Measurements from ENCODE around the gene MOB1A.
"Not testable (repeated sequence)": the region's sequence is repeated elsewhere in the genome, so short reads cannot be mapped to it uniquely, and the experiment has no call there.

Gene MOB1A

DNA sequence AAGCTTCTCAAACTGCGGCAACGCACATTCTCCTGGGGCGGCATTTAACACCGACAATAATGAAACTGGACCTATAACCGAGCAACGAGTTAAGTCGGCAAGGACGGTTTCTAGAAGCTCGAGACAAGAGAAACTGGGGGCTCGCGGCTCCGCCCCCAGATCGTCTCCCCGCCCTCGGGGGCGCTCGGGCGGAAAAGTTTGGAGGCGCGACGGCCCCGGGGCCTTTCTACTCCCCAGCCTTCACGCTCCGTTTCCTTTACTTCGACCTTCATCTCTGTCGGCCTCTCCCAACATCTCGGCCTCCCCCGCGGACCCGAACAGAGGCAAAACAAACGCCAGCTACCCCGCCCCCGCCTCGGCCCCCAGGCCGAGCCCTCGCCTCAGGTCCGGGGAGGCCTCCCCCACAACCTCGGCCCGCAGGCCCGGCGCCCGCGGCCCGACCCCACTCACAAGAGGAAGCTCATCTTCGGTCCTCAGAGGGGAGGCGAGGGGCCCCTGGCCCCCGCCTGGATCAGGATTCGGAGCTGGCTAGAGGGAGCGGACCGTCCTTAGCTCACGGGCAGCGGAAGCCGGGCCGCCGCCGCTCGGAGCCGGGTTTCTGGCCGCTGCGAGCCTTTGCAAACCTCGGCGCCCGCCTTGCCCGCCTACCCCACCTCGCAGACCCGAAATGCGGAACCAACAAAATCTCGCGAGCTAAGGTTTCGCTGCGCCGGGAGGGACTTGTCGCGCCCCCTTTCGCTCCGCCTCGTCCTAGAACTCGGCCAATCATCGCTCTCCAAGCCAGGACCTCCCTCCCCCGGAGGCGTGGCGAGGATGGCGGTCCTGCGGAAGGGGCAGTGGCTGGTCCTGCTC, at the start of gene MOB1A:
MOB1A (minus strand) TSS at position 669 of the 852 bp plus-strand sequence; CDS start at position 464, 205 bp downstream.
- DNase-seq, result peak; percentile 96

DNA sequence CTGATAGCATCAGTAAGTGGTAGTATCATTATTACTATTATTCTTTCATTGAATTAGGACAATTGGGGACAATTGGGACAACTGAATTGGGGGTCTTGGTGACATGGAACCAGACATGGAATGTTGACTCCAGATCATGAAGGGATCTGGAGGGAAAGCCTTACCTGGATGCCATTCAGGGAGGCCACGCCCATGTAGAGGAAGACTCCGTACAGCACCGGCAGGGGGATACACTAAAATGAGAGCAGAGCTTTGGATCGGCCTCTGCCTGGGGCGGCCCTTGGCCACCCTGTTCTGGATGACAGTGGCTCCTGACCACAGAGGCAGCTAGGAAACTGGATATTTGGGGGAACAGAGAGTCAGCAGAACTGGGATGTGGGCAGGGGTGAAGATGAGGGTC, 49.0 kb upstream of the MOB1A start:
- DNase-seq, result no peak

DNA sequence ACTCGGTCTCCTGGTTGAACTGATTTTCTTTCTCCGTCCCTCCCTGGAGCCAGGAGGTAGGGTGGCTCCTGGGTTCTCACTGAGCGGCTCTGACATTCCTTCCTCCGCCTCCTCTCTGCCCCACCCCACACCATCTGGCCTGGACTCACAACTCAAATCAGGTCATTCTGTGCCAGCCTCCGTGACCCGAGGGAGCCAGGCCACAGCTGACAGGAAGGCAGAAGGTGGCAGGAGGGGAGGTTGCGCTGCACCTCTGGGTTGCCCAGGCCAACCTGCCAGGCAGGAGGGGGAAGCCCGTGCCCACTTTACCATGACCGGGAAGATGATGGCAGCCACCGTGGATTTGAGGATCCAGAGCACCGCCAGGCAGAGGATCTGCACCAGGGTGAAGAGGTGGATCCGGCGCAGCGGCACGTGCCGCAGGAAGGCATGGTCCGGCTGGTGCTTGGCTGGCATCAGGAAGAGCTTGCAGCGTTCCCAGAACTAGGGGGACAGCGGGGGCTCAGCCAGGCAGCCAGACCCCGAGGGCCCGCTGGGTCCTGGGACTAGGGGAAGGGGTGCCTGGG, 48.1 kb upstream of the MOB1A start:
- no peak for DNase-seq

DNA sequence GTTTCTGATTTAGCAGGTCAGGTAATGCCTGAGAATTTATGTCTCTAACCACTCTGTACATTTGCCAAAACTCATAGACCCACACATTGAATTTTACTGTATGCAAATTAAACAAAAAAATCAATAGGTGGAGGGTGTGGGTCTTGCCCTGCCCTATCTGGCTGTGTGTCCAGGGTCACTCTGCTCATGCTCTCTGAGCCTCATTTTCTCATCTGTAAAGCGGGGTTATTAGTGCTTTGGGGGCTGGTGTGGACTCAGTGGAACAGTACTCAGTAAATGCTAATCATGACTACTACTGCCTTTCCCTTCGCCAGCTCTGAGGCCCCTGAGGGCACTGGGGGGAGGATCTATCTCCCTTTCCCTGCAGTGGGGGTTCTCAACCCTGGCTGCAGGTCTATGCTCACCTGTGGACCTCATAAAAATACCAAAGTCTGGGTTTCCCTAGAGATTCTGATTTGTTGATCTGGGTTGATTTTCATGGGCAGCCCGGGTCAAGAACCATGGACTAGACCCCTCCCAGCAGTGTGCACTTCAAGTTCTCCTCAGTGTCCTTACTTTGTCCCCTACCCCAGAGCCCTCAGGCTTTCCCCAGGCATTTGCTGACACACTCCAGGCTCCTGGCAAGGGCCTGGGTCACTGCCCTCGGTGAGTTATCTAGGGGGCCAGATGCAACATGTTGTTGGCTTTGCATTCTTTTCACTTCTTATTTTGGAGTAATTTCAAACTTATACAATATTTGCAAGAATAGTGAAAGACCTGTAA, 47.2 kb upstream of the MOB1A start:
- no peak for DNase-seq

DNA sequence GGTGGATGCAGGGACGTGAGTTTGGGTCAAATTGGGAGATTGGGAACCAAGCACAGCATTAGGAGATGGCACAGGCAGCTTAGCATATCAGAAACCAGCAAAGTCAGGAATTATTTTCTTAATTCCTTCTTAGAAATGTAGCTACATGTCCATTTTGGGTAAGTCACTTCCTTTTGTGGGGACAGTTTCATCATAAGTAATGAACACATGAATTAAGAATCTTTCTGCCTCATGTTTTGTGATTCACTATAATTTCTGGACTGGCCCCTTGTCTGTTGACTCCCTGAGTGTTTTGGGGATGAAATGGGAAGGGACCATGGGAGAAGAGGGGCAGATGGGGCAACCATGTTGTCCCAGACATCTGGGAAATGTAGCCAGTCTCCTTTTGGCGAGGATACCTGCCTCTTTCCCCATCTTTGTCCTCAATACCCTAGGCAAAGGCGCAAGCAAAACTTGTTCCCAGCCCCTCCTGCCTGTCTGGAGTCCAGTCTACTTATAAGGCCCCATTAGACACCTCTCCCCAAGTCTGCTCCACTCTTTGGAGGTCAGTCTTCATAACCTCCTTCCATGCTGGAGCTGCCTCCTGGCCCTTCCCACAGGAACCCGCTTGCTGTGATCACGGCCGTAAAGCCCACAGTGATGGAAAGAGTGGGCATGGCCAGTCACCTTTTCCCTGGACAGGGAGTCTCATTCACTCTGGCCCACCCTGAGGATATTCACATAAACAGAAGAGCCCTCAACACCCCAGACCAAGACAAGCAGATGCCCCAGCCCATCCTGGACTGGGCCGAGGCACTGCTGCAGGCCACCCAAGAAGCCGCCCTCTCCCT, 45.5 kb upstream of the MOB1A start:
- DNase-seq, result no peak

DNA sequence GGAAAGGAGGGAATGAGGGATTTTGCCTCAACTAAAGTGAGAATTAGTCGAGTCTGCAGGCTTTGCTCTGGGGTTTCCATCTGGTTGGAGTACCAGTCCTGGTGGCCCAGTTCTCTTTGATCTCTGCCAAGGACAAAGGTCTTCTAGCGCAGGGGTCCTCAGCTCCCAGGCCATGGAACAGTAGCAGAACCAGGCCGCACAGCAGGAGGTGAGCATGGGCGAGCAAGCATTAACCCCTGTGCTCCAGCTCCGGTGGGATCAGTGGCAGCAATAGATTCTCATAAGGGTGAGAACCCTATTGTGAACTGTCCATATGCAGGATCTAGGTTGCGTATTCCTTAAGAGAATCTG, 43.6 kb upstream of the MOB1A start:
- no peak for DNase-seq

DNA sequence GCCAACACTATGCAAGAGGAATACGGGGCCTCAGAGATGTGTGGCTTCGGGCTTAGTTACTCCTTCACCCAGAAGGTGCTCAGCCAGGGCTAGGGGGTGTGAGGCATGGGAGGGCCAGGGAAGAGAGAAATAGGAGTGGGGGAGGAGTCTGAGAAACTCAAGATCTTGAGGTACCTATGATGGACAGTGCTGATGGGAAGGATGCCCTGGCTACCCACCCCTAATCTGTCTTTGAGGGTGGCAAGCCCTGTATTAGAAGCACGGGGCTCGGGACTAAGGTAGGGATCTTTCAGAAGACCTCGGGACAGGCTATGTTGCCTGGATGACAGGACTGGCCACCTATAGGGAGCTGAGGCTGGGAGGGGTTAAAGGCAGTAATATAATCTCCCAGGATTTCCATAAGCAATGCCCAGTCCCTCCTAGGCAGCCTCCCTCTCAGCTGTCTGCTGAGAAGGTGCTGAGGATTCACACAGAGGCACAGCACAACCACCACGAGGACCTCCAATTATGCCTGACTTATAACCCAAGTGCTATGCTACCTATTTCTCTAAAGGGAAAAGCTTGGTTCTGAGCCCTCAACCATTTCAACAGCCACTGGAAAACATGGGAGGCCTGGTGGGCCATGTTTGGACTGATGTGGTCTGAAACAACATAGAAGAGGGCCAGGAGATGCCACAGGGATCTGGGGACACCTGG, 43.1 kb upstream of the MOB1A start:
- DNase-seq, result no peak

DNA sequence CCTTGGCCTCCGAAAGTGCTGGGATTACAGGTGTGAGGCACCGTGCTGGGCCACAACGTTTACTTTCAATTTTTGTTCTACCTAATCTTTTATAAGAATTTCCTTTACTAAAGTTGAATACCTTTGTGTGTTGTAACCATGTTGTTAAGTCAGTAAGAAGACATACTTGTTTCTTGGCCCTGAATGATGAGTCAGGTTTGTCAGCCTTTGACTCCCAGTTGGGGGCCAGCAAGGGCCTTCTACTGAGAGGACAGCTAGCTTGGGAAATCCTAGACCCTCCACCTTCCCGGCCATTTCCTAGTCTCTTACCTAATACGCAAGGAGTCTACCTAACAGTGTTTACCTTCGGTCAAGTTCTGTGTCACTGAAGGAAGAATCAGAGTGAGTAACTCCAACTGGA, 42.4 kb upstream of the MOB1A start:
- DNase-seq, result no peak

DNA sequence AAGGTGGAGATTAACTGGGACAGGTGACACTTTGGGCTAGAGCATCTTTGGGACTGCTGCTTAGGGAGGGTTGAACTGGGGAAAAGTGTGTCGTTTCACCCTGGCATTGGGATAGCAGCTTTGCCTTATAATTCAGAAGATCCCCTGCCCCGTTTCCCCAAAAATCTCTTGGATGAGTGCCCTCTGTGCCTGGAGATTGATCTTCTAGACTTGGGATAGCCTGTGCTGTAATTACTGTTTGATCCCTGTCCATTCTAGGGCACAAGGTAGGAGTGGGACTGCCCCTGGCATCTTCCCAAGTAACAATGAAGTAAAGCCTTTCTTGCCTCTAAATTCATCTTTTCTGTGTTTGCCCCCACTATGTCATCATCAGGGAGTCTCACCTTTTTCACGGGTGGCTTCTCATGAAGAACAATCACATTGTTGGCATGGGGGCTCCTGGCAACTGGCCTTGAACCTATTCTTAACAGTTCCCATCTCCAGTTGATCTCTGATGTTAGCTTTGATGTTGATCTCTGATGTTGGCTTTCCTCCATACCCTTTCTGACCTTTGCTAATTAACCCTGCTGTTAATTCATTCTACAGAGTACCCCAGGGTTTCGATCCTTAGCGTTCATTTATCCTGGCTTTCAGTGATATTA, 41.3 kb upstream of the MOB1A start:
- DNase-seq, result no peak

DNA sequence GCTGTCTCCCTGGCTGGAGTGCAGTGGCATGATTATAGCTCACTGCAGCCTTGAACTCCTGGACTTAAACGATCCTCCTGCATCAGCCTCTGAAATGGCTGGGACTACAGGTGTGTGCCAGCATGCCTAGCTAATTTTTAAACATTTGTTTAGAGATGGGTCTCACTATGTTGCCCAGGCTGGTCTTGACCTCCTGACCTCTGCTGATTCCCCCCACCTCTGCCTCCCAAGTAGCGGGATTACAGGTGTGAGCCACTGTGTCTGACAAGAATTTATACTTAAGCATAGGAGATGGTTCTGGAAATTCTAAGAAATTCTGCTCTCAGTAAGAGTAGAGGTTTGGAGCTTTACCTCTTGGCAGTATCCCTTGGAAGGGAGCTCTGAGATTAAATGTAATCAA, 38.0 kb upstream of the MOB1A start:
- no peak for DNase-seq

DNA sequence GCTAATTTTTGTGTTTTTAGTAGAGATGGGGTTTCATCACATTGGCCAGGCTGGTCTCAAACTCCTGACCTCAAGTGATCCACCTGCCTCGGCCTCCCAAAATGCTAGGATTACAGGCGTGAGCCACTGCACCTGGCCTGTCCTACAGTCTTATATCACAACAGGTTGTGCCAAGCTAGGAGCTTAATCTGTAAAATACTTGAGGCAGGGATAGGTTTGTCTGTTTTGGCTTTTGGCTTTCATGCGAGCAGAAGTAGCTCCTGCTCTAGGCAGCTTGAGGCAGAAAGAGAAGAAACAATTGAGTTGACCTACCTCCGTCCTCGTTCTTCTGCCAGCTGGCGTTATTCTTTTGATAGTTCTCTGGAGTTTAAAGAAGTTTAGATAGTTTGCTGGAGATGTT, 37.1 kb upstream of the MOB1A start:
- DNase-seq, result not testable (repeated sequence)

DNA sequence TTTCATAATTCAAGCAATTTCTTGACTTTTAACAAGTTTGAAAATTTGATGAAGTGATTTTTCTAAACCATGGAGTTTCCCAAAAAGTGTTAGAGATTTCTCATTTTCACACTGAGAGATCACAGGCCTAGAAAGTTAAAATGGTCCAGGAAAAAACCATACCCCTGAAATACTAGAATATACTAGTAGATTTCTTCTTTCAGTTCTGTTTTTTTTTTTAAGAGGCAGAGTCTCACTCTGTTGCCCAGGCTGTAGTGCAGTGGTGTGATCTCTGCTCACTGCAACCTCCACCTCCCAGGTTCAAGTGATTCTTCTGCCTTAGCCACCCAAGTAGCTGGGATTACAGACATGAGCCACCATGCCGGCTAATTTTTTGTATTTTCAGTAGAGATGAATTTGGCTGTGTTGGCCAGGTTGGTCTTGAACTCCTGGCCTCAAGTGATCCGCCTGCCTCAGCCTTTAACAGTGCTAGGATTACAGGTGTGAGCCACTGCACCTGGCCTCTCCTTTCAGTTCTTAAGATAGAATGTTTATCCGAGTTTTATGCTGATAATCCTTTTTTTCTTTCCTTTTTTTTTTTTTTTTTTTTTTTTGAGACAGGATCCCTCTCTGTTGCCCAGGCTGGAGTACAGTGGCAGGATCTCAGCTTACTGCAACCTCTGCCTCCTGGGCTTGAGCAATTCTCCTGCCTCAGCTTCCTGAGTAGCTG, 34.2 kb upstream of the MOB1A start:
- no peak for DNase-seq

DNA sequence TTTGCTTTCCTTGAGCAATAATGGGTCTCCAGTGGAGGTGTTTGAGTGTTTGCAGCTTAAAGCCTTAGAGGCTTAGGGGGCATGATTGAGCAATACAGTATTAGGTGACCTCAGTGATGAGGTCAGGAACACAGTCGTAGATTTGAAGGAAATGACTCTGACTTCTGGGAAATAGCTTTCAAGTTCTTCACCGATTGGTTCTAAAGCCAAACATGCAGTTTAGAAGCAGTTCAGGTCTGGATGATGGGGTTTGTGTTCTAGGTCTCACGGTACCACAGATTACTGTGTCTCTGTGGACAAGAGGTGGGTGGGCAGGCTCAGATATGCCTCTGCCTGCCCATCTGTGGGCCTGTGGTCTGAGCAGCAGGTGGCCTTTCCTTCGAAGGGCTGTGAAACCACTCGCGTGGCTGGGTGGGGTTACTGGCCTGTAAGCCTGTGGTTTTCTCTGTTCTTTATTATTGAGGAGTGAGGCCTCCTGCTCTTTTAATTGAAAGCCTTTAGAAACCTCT, 27.6 kb upstream of the MOB1A start:
- no peak for DNase-seq

DNA sequence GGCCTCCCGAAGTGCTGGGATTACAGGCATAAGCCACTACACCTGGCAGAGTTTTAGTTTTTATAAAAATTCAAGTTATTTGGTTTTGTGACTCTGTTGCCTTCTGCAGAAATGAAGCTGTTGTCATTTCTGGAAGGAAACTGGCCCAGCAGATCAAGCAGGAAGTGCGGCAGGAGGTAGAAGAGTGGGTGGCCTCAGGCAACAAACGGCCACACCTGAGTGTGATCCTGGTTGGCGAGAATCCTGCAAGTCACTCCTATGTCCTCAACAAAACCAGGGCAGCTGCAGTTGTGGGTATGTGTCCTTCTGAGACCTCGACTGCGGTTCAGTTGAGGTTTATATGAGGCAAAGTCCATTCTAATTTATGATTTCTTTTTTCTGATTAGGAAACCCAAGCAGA, 26.9 kb upstream of the MOB1A start:
- DNase-seq, result peak; percentile 18

DNA sequence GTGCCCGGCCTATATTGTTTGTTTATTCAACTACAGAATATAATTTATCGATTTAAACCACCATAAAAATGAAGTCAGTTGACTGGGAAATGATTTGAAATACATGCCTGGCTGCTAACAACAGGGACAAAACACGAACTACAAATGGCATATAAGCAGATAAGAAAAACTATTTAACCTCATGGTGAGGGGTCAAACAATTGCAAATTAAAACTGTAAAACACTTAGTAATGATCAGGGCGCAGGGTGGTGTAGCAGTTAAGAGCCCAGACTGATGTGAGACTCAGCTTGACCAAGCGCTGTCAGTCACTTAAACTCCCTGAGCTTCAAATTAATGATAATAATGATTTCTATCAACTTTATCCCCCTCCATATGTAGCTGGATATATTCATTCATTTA, 26.4 kb upstream of the MOB1A start:
- no peak for DNase-seq

DNA sequence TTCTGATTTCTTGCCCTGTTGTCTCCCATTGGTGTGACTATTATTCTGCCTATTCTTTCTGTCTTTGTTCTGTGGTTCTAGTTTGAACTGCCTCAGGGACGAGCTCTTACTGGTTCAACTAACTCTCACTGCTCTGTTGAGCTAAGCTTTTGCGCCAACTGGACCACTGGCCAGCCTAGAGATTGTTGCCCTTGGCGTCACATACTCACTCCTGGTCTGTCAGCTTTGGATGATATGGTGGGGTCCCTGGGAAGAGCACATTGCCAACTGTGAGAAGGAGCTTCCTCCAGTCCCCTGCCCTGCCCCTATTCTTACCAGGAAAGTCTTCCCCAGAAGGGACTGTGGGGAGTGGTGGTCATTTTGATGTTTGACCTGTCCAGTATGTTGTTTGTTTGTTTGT, 25.8 kb upstream of the MOB1A start:
- no peak for DNase-seq

DNA sequence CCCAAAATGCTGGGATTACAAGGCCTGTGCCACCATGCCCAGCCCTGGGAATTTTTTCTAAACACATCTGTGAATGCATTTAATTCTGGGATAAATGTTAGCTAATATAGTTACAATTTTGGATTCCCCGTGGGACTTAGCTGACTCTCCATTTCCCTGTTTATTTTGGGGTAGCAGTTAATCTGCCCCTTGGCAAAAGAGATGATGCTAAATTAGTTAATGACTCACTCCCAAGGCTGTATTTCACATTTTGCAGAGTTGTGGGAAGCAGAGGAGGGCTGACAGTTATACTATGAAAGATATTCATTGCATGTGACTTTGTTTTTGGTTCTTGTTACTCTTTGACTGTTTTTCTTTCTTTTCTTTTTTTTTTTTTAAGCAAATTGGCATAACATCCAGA, 22.9 kb upstream of the MOB1A start:
- DNase-seq, result no peak

DNA sequence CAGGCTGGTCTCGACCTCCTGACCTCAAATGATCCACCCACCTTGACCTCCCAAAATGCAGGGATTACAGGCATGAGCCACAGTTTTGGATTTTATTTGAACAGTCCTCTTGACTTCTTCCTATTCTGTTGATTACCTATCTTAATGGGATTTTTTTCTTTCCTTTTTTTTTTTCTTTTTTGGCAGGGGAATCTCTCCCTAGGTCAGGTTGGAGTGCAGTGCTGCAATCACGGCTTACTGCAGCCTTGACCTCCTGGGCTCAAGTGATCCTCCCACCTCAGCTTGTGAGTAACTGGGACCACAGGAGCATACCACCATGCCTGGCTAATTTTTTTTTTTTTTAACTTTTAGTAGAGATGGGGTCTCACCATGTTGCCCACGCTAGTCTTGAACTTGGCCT, 22.5 kb upstream of the MOB1A start:
- no peak for DNase-seq

DNA sequence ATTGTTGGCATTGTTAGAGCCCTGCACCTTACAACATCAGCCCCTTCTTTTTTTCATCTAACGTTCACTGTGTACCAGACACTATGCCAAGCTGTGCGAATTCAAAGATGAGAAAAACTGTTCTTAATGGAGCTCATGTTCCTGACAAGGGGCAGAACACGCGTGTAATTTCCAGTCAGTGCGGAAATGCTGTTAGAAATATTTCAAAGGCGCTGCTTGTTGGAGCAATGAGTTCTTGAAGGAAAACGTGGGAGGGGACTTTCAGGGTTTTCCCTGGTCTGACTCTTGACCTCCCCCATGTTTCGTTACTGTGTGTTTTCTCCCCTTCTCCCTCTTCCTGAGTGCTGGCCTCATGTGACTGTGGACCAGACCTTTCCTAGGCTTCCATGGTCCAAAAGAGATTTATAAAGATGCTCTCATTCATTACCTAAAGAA, 21.2 kb upstream of the MOB1A start:
- DNase-seq, result no peak

DNA sequence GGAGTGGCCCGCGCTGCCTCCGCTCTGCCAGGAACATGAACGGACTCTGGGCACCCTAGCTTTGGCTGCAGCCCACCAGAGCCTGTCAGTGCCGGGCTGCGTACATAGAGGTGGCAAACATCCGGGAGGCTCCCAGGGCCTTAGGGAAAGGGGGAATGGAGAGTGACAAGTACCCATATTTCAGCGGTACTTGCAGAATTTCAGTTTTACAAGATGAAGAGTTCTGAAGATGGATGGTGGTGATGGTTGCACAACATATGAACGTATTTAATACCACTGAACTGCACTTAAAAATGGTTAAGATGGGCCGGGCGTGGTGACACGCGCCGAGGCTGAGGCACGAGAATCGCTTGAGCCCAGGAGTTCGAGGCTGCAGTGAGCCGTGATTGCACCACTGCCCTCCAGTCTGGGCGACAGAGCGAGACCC, 20.6 kb upstream of the MOB1A start:
- DNase-seq, result no peak
